Stimulated activated CD8-positive, alpha-beta memory T cell treated with anti-CD3 and anti-CD28 coated beads, Interleukin-7, amount 100 ng/mL, for 4 hours (primary cell): ENCODE data around the gene MPC1.

Experiments used
- DNase-seq, 2 donors: peaks; one replicate each; pipeline ENCODE4 v3.0.0-alpha.2; 2020; ENCODE audit warnings: low read depth in 2 of 2

MPC1 gene

DNA sequence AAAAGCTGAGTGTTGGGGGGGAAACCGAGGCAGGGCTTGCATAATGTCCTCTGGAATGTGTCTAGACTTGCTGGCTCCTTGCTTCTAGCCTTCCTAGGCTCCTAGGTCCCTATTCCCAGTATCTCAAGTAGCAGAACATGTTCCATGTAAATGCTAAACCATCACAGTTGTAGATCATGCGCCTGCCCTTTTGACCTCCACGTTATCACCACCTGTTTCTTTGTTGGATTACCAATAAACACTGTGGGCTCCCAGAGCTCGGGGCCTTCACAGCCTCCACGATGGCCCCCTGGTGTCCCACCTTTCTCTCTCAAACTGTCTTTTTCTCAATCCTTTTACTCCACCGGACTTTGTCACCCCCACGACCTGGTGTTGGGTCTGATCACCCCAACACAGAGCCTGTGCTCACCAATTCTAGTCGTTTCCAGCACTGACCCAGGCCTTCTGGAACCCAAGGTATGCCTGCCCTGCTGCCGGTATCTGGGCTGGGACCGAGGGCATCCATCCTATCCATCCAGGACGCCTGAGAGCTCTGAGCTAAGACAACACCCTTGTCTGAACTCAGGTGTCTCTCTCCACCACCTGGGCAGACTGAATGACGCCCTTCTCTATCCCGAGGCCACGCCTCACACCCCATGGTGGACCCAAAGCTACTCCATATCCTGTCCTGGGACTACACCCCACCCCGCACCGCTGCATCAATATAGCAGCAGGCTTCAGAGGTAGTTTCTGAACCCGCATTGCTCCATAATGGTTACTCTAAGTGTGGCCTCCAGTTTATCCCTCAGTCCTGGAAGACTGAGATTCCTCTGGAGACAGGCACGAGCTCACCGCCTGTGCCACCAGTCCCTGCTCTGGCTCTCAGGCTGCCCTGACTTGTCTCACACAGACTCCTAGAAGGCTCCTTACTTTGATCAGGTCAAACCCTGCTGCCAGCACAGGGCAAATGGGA is 65.2 kb downstream of the MPC1 start:
- no peak for DNase-seq

- DNase-seq = no peak
These were observed 67.3 kb downstream of the MPC1 start for GRCh38 chr6:166315436-166315835.
